AG10803 (cell line): ENCODE results near the gene GYPC.

Source experiments
- DNase-seq: peaks from one replicate; pipeline ENCODE4 v3.0.0; 2010; ENCODE audit warnings: low read depth
- H3K4me3 ChIP-seq: 2 replicates; pipeline ENCODE4 v1.5.1; 2011; ENCODE audit warnings: mild to moderate bottlenecking, low read length, control low read depth
- TF ChIP-seq, protein P1 (sequence below): conservative IDR thresholded peaks from 2 replicates; pipeline ENCODE4 v1.5.1; 2011; ENCODE audit warnings: mild to moderate bottlenecking, low read length, control low read depth, inconsistent platforms

Gene GYPC

GRCh38 chr2:126678269-126679065 is 22.5 kb downstream of the GYPC start:
- no peak for DNase-seq
- TF ChIP-seq, protein P1, sequence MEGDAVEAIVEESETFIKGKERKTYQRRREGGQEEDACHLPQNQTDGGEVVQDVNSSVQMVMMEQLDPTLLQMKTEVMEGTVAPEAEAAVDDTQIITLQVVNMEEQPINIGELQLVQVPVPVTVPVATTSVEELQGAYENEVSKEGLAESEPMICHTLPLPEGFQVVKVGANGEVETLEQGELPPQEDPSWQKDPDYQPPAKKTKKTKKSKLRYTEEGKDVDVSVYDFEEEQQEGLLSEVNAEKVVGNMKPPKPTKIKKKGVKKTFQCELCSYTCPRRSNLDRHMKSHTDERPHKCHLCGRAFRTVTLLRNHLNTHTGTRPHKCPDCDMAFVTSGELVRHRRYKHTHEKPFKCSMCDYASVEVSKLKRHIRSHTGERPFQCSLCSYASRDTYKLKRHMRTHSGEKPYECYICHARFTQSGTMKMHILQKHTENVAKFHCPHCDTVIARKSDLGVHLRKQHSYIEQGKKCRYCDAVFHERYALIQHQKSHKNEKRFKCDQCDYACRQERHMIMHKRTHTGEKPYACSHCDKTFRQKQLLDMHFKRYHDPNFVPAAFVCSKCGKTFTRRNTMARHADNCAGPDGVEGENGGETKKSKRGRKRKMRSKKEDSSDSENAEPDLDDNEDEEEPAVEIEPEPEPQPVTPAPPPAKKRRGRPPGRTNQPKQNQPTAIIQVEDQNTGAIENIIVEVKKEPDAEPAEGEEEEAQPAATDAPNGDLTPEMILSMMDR = no peak
- H3K4me3 ChIP-seq = no peak overlapping the region

- no peak for DNase-seq
- H3K4me3 ChIP-seq = no peak overlapping the region
- TF ChIP-seq, protein P1 = no peak
Observed at GRCh38 chr2:126679094-126679713, 23.2 kb downstream of the GYPC start.

DNA sequence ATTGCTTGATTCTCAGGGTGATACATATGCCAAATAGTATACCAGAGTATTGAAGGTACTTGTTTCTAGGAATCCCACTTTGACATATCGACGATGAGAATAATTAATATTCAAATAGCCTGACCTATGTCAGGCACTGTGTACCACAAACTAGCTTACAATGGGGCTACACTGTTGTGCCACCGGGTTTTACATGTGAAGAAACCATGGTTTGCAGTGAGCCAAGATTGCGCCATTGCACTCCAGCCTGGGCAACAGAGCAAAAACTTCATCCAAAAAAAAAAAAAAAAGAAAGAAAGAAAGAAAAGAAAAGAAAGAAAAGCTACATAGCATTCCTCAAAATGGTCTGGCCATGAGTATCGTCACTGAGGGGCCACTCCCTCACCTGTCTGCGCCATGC is 25.5 kb downstream of the GYPC start:
- DNase-seq = no peak
- TF ChIP-seq, protein P1 = no peak

DNA sequence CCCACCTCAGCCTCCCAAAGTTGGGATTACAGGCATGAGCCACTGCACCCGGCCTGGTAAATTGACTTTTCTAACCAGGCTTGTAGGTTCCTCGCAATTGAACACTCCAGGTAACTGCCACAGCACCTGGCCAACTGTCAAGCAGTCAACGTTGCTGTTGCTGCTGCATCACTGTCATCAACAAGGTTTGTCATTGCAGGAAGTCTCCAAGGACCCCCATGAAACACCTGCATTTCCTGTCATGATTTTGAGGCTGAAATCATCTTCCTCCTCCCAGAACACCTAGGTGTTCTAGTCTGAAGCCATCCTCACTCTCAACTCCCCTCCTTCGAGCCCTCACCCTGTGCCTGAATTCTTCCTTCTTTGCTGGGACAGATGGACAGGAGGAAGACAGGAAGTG is 29.7 kb downstream of the GYPC start:
- no peak for DNase-seq
- H3K4me3 ChIP-seq = no peak overlapping the region
- TF ChIP-seq, protein P1 = no peak

More for the DNA sequence above, 25.5 kb downstream of the GYPC start:
- no peak overlapping the region for H3K4me3 ChIP-seq

DNA sequence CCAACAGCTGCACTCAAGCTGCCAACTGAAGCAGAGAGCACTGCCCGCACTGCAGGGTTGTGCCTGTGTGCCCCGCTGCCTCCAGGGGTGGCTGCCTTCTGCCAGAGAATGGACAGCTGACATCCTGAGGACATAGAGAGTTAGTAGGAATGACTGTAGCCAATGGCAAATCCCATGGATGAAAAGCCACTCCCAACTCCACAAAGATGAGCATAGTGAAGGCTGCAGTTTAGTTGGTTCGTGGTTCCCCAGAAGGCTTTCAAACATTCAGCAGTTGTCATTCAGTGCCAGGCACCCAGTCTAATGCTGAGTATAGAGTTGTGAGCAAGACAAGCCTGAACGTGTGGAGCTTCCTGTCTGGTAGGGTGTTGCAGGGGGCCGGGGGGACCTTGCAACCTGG is 30.3 kb downstream of the GYPC start:
- no peak overlapping the region for H3K4me3 ChIP-seq
- TF ChIP-seq, protein P1 = no peak
- no peak for DNase-seq

GRCh38 chr2:126686841-126687485 is 31.0 kb downstream of the GYPC start:
- TF ChIP-seq, protein P1 = no peak
- DNase-seq = no peak
- no peak overlapping the region for H3K4me3 ChIP-seq
